Effector memory CD4-positive, alpha-beta T cell (primary cell): ENCODE measurements around the gene RIBC1.
"Not testable (repeated sequence)": the region's sequence is repeated elsewhere in the genome, so short reads cannot be mapped to it uniquely, and the experiment has no call there.

Source experiments
- DNase-seq, 3 donors: peaks; one replicate each; pipeline ENCODE4 v3.0.0-alpha.2; 2020
- H3K27ac ChIP-seq: 2 replicates; pipeline ENCODE4 v1.7.0; 2013; ENCODE audit warnings: mild to moderate bottlenecking, low read length, moderate library complexity; ENCODE audit not compliant: insufficient read depth, poor library complexity, severe bottlenecking
- H3K27me3 ChIP-seq: replicated peaks from 2 replicates; pipeline ENCODE4 v1.7.0; 2013; ENCODE audit warnings: mild to moderate bottlenecking, low read length; ENCODE audit not compliant: insufficient read depth, control insufficient read depth, poor library complexity, severe bottlenecking
- H3K36me3 ChIP-seq: 2 replicates; pipeline ENCODE4 v1.7.0; 2013; ENCODE audit warnings: mild to moderate bottlenecking, low read length, moderate library complexity; ENCODE audit not compliant: control insufficient read depth, insufficient read depth
- H3K4me1 ChIP-seq: 2 replicates; pipeline ENCODE4 v1.7.0; 2013; ENCODE audit warnings: low read length, mild to moderate bottlenecking; ENCODE audit not compliant: control insufficient read depth, insufficient read depth, poor library complexity, severe bottlenecking
- H3K4me3 ChIP-seq: 2 replicates; pipeline ENCODE4 v1.7.0; 2013; ENCODE audit warnings: low read length, low read depth, mild to moderate bottlenecking; ENCODE audit not compliant: insufficient read depth, poor library complexity, severe bottlenecking
- H3K9me3 ChIP-seq: 2 replicates; pipeline ENCODE4 v1.7.0; 2013; ENCODE audit warnings: mild to moderate bottlenecking, low read length, moderate library complexity; ENCODE audit not compliant: control insufficient read depth

RIBC1 gene

GRCh38 chrX:53395605-53396298, 26.9 kb upstream of the RIBC1 start:
- H3K4me3 ChIP-seq, result no peak overlapping the region
- H3K27ac ChIP-seq, result no peak overlapping the region
- no peaks in the 10 kb centered on the region for H3K4me1 ChIP-seq
- no peaks in the 10 kb centered on the region for H3K27me3 ChIP-seq
- H3K36me3 ChIP-seq, result peaks cover 37% of the 10 kb centered on the region
- DNase-seq, result no peak
- H3K9me3 ChIP-seq, result no peaks in the 10 kb centered on the region

- no peak for DNase-seq
- Histone ChIP-seq H3K27me3 (no peaks in the 10 kb centered on the region), H3K36me3 (peaks cover 47% of the 10 kb centered on the region), H3K4me3 (no peak overlapping the region), H3K27ac (no peak overlapping the region), H3K4me1 (no peaks in the 10 kb centered on the region), H3K9me3 (no peaks in the 10 kb centered on the region)
These were observed 24.5 kb upstream of the RIBC1 start for GRCh38 chrX:53398216-53398615.

- H3K4me1 ChIP-seq, result no peaks in the 10 kb centered on the region
- no peaks in the 10 kb centered on the region for H3K9me3 ChIP-seq
- H3K4me3 ChIP-seq, result no peak overlapping the region
- no peak overlapping the region for H3K27ac ChIP-seq
- no peak for DNase-seq
- H3K27me3 ChIP-seq, result no peaks in the 10 kb centered on the region
- H3K36me3 ChIP-seq, result peaks cover 77% of the 10 kb centered on the region
These were observed 19.1 kb upstream of the RIBC1 start for GRCh38 chrX:53403535-53403934.

- Histone ChIP-seq H3K27me3 (no peaks in the 10 kb centered on the region), H3K9me3 (no peaks in the 10 kb centered on the region), H3K4me1 (no peaks in the 10 kb centered on the region), H3K4me3 (no peak overlapping the region), H3K36me3 (peaks cover 67% of the 10 kb centered on the region), H3K27ac (no peak overlapping the region)
- no peak for DNase-seq
These were observed 10.2 kb upstream of the RIBC1 start for GRCh38 chrX:53412446-53412845.

GRCh38 chrX:53420351-53420750, 2.3 kb upstream of the RIBC1 start:
- not testable (repeated sequence) for H3K4me3 ChIP-seq, DNase-seq, H3K9me3 ChIP-seq, H3K27me3 ChIP-seq, H3K4me1 ChIP-seq, H3K36me3 ChIP-seq, H3K27ac ChIP-seq

GRCh38 chrX:53421125-53421524, 1.5 kb upstream of the RIBC1 start:
- H3K27ac ChIP-seq, result peak overlapping the region; percentile 89
- no peaks in the 10 kb centered on the region for H3K36me3 ChIP-seq
- H3K27me3 ChIP-seq, result no peaks in the 10 kb centered on the region
- peak overlapping the region; percentile 61 for H3K4me3 ChIP-seq
- H3K9me3 ChIP-seq, result no peaks in the 10 kb centered on the region
- H3K4me1 ChIP-seq, result peaks cover 7% of the 10 kb centered on the region
- no peak for DNase-seq

GRCh38 chrX:53421772-53422085, 944 bp upstream of the RIBC1 start:
- Histone ChIP-seq H3K4me1 (peaks cover 7% of the 10 kb centered on the region), H3K27me3 (no peaks in the 10 kb centered on the region), H3K27ac (peak overlapping the region; percentile 89), H3K36me3 (no peaks in the 10 kb centered on the region), H3K9me3 (no peaks in the 10 kb centered on the region), H3K4me3 (peak overlapping the region; percentile 61)
- no peak for DNase-seq

GRCh38 chrX:53422086-53422860, 400 bp upstream of the RIBC1 start, which contains the start of gene SMC1A:
Gene SMC1A (minus strand): TSS chrX:53422654. CDS start chrX:53422600, 54 bp downstream.
- no peaks in the 10 kb centered on the region for H3K27me3 ChIP-seq
- peak within 1 kb of the TSS; percentile 61 for H3K4me3 ChIP-seq
- peak; percentile 90 to 98 (median 93) for DNase-seq
- H3K4me1 ChIP-seq, result peaks cover 7% of the 10 kb centered on the region
- H3K27ac ChIP-seq, result peak within 1 kb of the TSS; percentile 89
- no peaks in the 10 kb centered on the region for H3K9me3 ChIP-seq
- H3K36me3 ChIP-seq, result no peaks in the 10 kb centered on the region

GRCh38 chrX:53429755-53430154, 7.1 kb downstream of the RIBC1 start:
- Histone ChIP-seq H3K9me3 (no peaks in the 10 kb centered on the region), H3K27me3 (no peaks in the 10 kb centered on the region), H3K4me3 (no peak overlapping the region)

GRCh38 chrX:53430231-53430630, 7.6 kb downstream of the RIBC1 start:
- peaks cover 16% of the 10 kb centered on the region for H3K36me3 ChIP-seq
- peaks cover 4% of the 10 kb centered on the region for H3K4me1 ChIP-seq
- H3K4me3 ChIP-seq, result no peak overlapping the region
- no peak for DNase-seq
- no peaks in the 10 kb centered on the region for H3K27me3 ChIP-seq
- H3K9me3 ChIP-seq, result no peaks in the 10 kb centered on the region
- H3K27ac ChIP-seq, result no peak overlapping the region

More at GRCh38 chrX:53429755-53430154, 7.1 kb downstream of the RIBC1 start:
- Histone ChIP-seq H3K36me3 (peaks cover 16% of the 10 kb centered on the region), H3K4me1 (peaks cover 4% of the 10 kb centered on the region), H3K27ac (no peak overlapping the region)
- no peak for DNase-seq
